Raji (cell line): ENCODE results near the gene DPH3.

Source experiments
- POLR2A ChIP-seq: IDR thresholded peaks from 2 replicates; pipeline ENCODE4 v1.6.1; 2011; ENCODE audit warnings: low read depth, low read length, control low read depth; ENCODE audit not compliant: insufficient read depth

The DPH3 gene

GRCh38 chr3:16236856-16237393, 27.8 kb downstream of the DPH3 start:
- no peak for TF ChIP-seq POLR2A

- no peak for TF ChIP-seq POLR2A
Measured at GRCh38 chr3:16236030-16236639, 28.6 kb downstream of the DPH3 start.

- TF ChIP-seq POLR2A = no peak
Measured at GRCh38 chr3:16234281-16234680, 30.5 kb downstream of the DPH3 start.

- TF ChIP-seq POLR2A = no peak
Measured at GRCh38 chr3:16233806-16234205, 30.9 kb downstream of the DPH3 start.

- TF ChIP-seq POLR2A = no peak
Measured at GRCh38 chr3:16231983-16232382, 32.8 kb downstream of the DPH3 start.

- TF ChIP-seq POLR2A = no peak
Measured at GRCh38 chr3:16229681-16230080, 35.1 kb downstream of the DPH3 start.

GRCh38 chr3:16227566-16227965, 37.2 kb downstream of the DPH3 start:
- no peak for TF ChIP-seq POLR2A

GRCh38 chr3:16224325-16224724, 40.4 kb downstream of the DPH3 start:
- no peak for TF ChIP-seq POLR2A

- TF ChIP-seq POLR2A = no peak
Measured at GRCh38 chr3:16222547-16222946, 42.2 kb downstream of the DPH3 start.

GRCh38 chr3:16221990-16222389, 42.8 kb downstream of the DPH3 start:
- no peak for TF ChIP-seq POLR2A

- no peak for TF ChIP-seq POLR2A
Measured at GRCh38 chr3:16219777-16220176, 45.0 kb downstream of the DPH3 start.

- TF ChIP-seq POLR2A = no peak
Measured at GRCh38 chr3:16216373-16216935, 48.3 kb downstream of the DPH3 start.

- TF ChIP-seq POLR2A = no peak
Measured at GRCh38 chr3:16214366-16214765, 50.4 kb downstream of the DPH3 start.

GRCh38 chr3:16211176-16211904, 53.4 kb downstream of the DPH3 start:
- no peak for TF ChIP-seq POLR2A
